ENCODE measurements around the gene OR6A2. TPM values are rescaled to one million over a fixed set of nuclear protein-coding genes. Genes with fewer than 3 reads are reported as not detected.

Gene OR6A2
- total and polyA plus RNA-seq, 2 of the 4 experiments (the other 2 are of a cell fraction): 0.07 to 0.72 TPM

DNA sequence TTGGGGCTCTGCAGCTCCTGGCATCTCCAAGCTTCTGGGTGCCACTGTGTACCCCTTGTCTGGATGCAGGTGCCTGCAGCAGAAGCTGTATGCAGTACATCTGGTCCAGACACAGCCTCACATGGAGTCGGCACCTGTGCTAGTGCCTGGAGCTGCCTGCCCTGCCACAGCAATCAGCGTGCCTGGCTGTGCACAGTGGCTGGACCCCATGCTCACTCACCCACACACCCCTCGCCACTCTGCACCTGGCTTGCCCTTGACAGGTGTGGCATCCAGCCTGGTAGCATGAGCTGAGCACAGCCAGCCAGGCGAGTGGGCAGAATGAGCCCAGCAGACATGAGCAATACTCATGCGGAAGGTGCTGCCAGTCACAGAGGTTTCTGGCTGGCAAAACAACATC lies 19.5 kb upstream of the OR6A2 start:
- H3K56ac ChIP-seq (ENCODE audit: extremely low read depth, insufficient read depth, low read length): no peak overlapping the region
- H4K8ac ChIP-seq (ENCODE audit: low read depth in 2 of 2, low read length in 2 of 2): no peak overlapping the region
- POLR2A ChIA-PET (ENCODE audit: unreplicated experiment): no interaction called here
- BruUV-seq (replicated peaks): no TSS peak
- dilution Hi-C loops (cut with HindIII; ENCODE audit: low sequenced_read_pairs, unreplicated experiment) (no loop called here), intact Hi-C loops (cut with micrococcal nuclease) (loop anchor here (10.0 kb wide), 1 partner anchor 276 kb away; no protein-coding TSS in a partner anchor), in situ Hi-C loops (cut with MboI; ENCODE audit: low sequenced_read_pairs) (loop anchor here (25.0 kb wide), 1 partner anchor 618 kb away; no protein-coding TSS in a partner anchor)
- no peak overlapping the region for H3K9ac ChIP-seq (ENCODE audit: low read depth, low read length)
- no peaks in the 10 kb centered on the region for H3K79me1 ChIP-seq (ENCODE audit: low read depth in 1 of 2, low read length in 2 of 2)
- H3K9me1 ChIP-seq (ENCODE audit: insufficient read depth, low read length): no peaks in the 10 kb centered on the region
- no peak overlapping the region for H2AFZ ChIP-seq (replicated peaks; ENCODE audit: low read length, poor library complexity)
- CTCF ChIA-PET: no interaction called here
- no peak overlapping the region for H3K4me3 ChIP-seq (ENCODE audit: insufficient read depth, low read depth, low read length)
- no peak overlapping the region for H3K4ac ChIP-seq (ENCODE audit: low read depth, low read length)
- H2BK120ac ChIP-seq (ENCODE audit: low read depth, low read length): no peak overlapping the region
- no peak overlapping the region for H2AK9ac ChIP-seq (replicated peaks; ENCODE audit: low read depth, low read length, poor library complexity)
- no peak overlapping the region for H4K91ac ChIP-seq (ENCODE audit: insufficient read depth, low read depth, low read length)
- no peak overlapping the region for H3K18ac ChIP-seq (ENCODE audit: low read depth, low read length)
- H4K5ac ChIP-seq (ENCODE audit: low read depth, low read length): no peak overlapping the region
- no peak overlapping the region for H3K23ac ChIP-seq (ENCODE audit: low read depth, low read length)
- ATAC-seq (ENCODE audit: low read depth): no peak
- H3K4me1 ChIP-seq (ENCODE audit: control insufficient read depth, insufficient read depth, low read length): no peaks in the 10 kb centered on the region
- H3K27me3 ChIP-seq (ENCODE audit: control insufficient read depth, insufficient read depth, low read length): no peaks in the 10 kb centered on the region; the same call in 1 of the 2 replicates
- no peaks in the 10 kb centered on the region for H3K9me3 ChIP-seq (ENCODE audit: control insufficient read depth, insufficient read depth, low read length)
- no peak overlapping the region for H2BK15ac ChIP-seq (ENCODE audit: low read depth, low read length)
- no peaks in the 10 kb centered on the region for H3K36me3 ChIP-seq (ENCODE audit: control insufficient read depth, insufficient read depth, low read length)
- no peak overlapping the region for H3K4me2 ChIP-seq (ENCODE audit: low read depth, low read length)
- no peak overlapping the region for H2BK5ac ChIP-seq (ENCODE audit: low read depth, low read length, poor library complexity, severe bottlenecking)
- H3K27ac ChIP-seq (ENCODE audit: insufficient read depth, low read length): no peak overlapping the region
- H3K14ac ChIP-seq (replicated peaks; ENCODE audit: low read depth, low read length): no peak overlapping the region
- H2AK5ac ChIP-seq (ENCODE audit: low read depth, low read length): no peak overlapping the region
- H2BK20ac ChIP-seq (ENCODE audit: low read depth, low read length): no peak overlapping the region
- DNase-seq: no peak
- no peaks in the 10 kb centered on the region for H4K20me1 ChIP-seq (ENCODE audit: insufficient read depth, low read length)
- TF ChIP-seq RCOR1 (IDR thresholded peaks at IDR 0.05; ENCODE audit: insufficient replicate concordance, low read length) (no peak), BHLHE40 (IDR thresholded peaks at IDR 0.05; ENCODE audit: low read depth, low read length) (no peak)
- 100% methylated on average over 1 of the region's 5 CpGs; no CpG with 5 or more reads in 1 of the 2 experiments for WGBS, 2 experiments (ENCODE audit: extremely low coverage in 2 of 2, insufficient read length in 1 of 2)

Data from IMR-90 (cell line).